ENCODE results near the gene VASH2. TPM values are rescaled to one million over a fixed set of nuclear protein-coding genes. Genes with fewer than 3 reads are reported as not detected.

VASH2 gene
- total and polyA plus RNA-seq, 10 donors: 0.33 to 2.6 (median 0.95) TPM

DNA sequence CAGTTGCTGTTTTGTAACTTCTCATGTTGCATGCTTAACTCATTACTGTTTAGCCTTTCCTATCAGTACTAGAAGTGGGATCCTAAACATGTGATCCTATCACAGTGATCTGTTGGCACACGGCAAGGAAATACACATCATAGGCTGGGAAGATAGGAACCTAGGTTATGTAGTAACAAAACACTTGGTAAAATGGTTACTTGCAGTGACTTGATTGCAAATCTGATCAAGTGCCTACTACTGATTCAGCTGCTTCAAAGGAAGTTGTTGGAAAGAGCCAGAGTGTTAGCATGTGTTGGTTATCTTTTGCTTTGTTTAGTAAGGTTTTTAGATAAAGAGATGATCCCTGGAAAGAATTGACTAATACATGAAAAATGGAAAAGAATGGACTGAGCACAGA is 8.9 kb upstream of the VASH2 start:
- peaks cover 0 to 13% (median 10%) of the 10 kb centered on the region in 8 donors for H3K9me3 ChIP-seq
- intact Hi-C loops (cut with DNase I; ENCODE audit: low total_unique reads): no loop called here

DNA sequence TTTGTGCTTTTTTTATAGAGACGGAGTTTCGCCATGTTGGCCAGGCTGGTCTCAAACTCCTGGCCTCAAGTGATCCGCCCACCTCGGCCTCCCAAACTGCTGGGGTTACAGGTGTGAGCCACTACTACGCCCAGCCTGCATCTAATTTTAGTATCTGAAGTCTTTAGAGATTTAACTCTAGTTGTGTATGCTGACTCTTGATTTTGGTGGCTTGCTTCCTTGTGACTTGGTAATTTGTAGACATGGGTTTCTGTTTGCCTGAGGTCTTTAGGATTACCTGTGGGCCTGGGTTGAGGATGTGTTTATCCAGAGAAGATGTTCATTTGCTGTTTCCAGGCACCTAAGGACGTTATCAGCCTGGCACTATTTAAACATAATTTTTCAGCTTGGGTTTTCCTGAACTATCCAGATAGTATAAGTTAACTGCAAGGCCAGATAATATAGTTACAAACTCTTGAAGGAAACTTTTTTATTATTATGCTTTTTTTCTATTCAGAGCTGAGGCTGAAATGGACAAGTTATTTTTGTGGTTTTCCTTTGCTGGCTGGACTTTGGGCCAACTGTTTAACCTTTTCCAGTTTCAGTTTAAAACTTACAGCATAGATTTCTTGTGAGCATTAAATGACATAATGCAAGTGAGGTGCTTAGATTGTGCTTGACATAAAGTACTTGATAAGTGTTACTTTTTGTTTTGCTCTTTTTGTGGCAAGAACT is 7.5 kb upstream of the VASH2 start:
- no peaks in the 10 kb centered on the region for H3K27me3 ChIP-seq (replicated peaks in 1 of 7)
- no peaks in the 10 kb centered on the region for H3K36me3 ChIP-seq
- TF ChIP-seq, protein P1, sequence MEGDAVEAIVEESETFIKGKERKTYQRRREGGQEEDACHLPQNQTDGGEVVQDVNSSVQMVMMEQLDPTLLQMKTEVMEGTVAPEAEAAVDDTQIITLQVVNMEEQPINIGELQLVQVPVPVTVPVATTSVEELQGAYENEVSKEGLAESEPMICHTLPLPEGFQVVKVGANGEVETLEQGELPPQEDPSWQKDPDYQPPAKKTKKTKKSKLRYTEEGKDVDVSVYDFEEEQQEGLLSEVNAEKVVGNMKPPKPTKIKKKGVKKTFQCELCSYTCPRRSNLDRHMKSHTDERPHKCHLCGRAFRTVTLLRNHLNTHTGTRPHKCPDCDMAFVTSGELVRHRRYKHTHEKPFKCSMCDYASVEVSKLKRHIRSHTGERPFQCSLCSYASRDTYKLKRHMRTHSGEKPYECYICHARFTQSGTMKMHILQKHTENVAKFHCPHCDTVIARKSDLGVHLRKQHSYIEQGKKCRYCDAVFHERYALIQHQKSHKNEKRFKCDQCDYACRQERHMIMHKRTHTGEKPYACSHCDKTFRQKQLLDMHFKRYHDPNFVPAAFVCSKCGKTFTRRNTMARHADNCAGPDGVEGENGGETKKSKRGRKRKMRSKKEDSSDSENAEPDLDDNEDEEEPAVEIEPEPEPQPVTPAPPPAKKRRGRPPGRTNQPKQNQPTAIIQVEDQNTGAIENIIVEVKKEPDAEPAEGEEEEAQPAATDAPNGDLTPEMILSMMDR (IDR thresholded peaks at IDR 0.05 in 8 of 11, conservative IDR thresholded peaks at IDR 0.05 in 3 of 11): no peak
- TF ChIP-seq POLR2A (IDR thresholded peaks at IDR 0.05) (no peak), POLR2AphosphoS5 (IDR thresholded peaks at IDR 0.05) (no peak)
- intact Hi-C loops (cut with DNase I; ENCODE audit: low total_unique reads): no loop called here
- 80 to 93% (median 89%) methylated on average over 6 of the region's 6 CpGs for WGBS, 5 donors
- peaks cover 0 to 19% (median 2%) of the 10 kb centered on the region in 6 donors for H3K4me1 ChIP-seq
- H3K27ac ChIP-seq: no peak overlapping the region
- H3K4me3 ChIP-seq: no peak overlapping the region
- peaks cover 0 to 13% (median 10%) of the 10 kb centered on the region in 8 donors for H3K9me3 ChIP-seq
- no peak for DNase-seq

More for the DNA sequence above, 8.9 kb upstream of the VASH2 start:
- Histone ChIP-seq H3K36me3 (no peaks in the 10 kb centered on the region), H3K4me1 (peaks cover 0 to 13% (median 0%) of the 10 kb centered on the region in 6 donors), H3K4me3 (no peak overlapping the region), H3K27ac (no peak overlapping the region), H3K27me3 (replicated peaks in 1 of 7) (no peaks in the 10 kb centered on the region)
- 90 to 100% (median 96%) methylated on average over 1 of the region's 1 CpG for WGBS, 5 donors
- DNase-seq: no peak
- TF ChIP-seq POLR2AphosphoS5 (IDR thresholded peaks at IDR 0.05) (no peak), POLR2A (IDR thresholded peaks at IDR 0.05) (no peak)
- TF ChIP-seq, protein P1 (IDR thresholded peaks at IDR 0.05 in 8 of 11, conservative IDR thresholded peaks at IDR 0.05 in 3 of 11): no peak

DNA sequence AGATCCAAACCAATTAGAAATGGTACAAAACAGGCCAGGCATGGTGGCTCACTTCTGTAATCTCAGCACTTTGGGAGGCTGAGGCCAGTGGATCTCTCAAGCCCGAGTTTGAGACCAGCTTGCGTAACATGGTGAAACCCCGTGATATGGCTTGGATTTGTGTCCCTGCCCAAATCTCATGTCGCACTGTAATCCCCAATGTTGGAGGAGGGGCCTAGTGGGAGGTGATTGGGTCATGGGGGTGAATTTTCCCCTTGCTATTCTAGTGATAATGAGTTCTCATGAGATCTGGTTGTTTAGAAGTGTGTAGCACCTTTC is 7.0 kb upstream of the VASH2 start:
- Histone ChIP-seq H3K36me3 (no peaks in the 10 kb centered on the region), H3K27me3 (replicated peaks in 1 of 7) (no peaks in the 10 kb centered on the region), H3K4me3 (no peak overlapping the region), H3K4me1 (peaks cover 0 to 19% (median 2%) of the 10 kb centered on the region in 6 donors), H3K27ac (no peak overlapping the region), H3K9me3 (peaks cover 0 to 15% (median 10%) of the 10 kb centered on the region in 8 donors)
- no peak for DNase-seq
- intact Hi-C loops (cut with DNase I; ENCODE audit: low total_unique reads): no loop called here
- WGBS, 5 donors: 77 to 90% (median 82%) methylated on average over 4 of the region's 4 CpGs
- TF ChIP-seq POLR2AphosphoS5 (IDR thresholded peaks at IDR 0.05): no peak
- TF ChIP-seq, protein P1 (IDR thresholded peaks at IDR 0.05 in 8 of 11, conservative IDR thresholded peaks at IDR 0.05 in 3 of 11): no peak
- TF ChIP-seq POLR2A (IDR thresholded peaks at IDR 0.05): no peak

GRCh38 chr1:212944229-212944901 is 6.0 kb upstream of the VASH2 start:
- intact Hi-C loops (cut with DNase I; ENCODE audit: low total_unique reads): no loop called here
- H3K4me3 ChIP-seq: no peak overlapping the region
- peaks cover 0 to 18% (median 10%) of the 10 kb centered on the region in 8 donors for H3K9me3 ChIP-seq
- H3K27ac ChIP-seq: no peak overlapping the region
- no peaks in the 10 kb centered on the region for H3K36me3 ChIP-seq
- TF ChIP-seq POLR2AphosphoS5 (IDR thresholded peaks at IDR 0.05) (no peak), POLR2A (IDR thresholded peaks at IDR 0.05) (no peak)
- TF ChIP-seq, protein P1 (IDR thresholded peaks at IDR 0.05 in 8 of 11, conservative IDR thresholded peaks at IDR 0.05 in 3 of 11): no peak
- peaks cover 0 to 3% (median 0%) of the 10 kb centered on the region in 7 donors for H3K27me3 ChIP-seq (replicated peaks in 1 of 7)
- peaks cover 0 to 19% (median 2%) of the 10 kb centered on the region in 6 donors for H3K4me1 ChIP-seq
- DNase-seq: no peak
- WGBS, 5 donors: 61 to 74% (median 66%) methylated on average over 6 of the region's 6 CpGs

Measured in spleen (tissue), 11 donors.